HG02623 (cell line): Measurements from ENCODE around the gene BHLHE23.

ENCODE experiments used
- ATAC-seq: cut with Tn5 transposase; IDR thresholded peaks from one replicate; pipeline ENCODE4 v1.9.1; 2021; ENCODE audit warnings: moderate library complexity; ENCODE audit not compliant: unreplicated experiment

The BHLHE23 gene

DNA sequence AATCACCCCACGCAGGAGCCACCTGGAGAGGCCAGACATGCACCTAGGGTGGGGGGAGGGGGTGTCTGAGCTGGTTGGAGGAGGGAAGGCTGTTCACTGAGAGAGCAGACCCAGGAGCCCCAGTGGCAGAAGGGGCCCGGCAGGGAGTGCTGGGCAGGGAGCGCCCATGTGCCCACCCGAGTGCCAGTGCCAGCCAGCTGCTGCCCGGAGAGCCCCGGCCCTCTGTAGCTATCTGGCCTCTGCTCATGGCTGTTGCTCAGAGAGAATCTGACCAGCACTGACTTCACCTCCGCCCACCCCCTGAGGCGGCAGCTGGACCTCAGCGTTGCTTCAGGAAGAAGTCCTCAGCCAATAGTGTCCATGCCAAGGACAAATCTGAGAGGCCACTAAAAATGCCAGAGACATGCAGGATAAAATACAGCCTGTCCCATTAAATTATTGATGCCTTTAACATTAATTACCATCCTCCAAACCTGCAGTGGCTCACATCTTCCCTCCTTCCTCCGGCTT, 31.5 kb downstream of the BHLHE23 start:
- no peak for ATAC-seq

- no peak for ATAC-seq
These were observed 33.7 kb downstream of the BHLHE23 start for GRCh38 chr20:62972845-62973745.

- peak; percentile 70 for ATAC-seq
These were observed 34.6 kb downstream of the BHLHE23 start for GRCh38 chr20:62971950-62972844.

GRCh38 chr20:62971211-62971949, 35.4 kb downstream of the BHLHE23 start:
- no peak for ATAC-seq

DNA sequence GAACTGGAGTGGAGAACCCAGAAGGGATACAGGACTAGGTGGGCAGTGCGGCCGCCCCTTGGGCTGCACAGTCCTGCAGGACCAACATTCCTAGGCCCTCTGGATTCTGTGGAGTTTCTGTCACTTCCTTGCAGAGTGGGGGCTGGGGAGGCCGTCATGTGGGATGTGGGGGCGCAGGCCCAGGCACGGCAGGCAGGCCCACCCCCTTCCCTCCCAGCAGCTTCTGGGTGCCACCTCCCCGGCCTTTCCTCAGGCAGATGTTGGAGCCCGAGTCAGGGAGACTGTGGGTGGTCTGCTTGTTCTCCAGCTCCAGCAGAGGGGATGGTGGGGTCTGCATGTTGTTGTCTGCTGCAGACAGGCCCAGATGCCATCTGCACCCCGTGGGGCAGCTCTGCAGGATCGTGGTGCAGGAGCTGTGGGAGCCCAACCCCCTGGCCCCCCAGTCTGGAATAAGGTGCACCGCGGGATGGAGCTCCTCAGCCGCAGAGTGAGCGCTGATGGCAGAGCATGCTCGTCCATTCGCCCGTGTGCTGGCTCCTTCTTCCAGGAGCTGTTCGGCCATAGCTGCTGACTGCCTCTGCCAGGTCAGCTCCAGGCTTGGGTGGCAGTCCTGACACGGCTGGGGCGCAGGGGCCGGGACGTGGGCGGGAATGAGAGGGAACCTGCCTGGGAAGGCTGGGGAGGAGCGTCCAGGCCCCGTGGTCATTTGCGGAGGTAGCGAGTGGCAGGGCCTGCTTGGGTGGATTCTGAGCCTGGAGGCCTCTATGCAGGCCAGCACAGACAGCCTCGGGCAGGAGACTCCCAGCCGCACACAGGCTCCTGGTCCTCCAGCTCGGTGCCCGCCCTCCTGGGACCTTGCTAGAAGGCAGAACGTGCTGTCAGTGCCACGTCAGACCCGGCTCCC, 36.2 kb downstream of the BHLHE23 start:
- no peak for ATAC-seq

GRCh38 chr20:62969939-62970306, 36.8 kb downstream of the BHLHE23 start:
- no peak for ATAC-seq

DNA sequence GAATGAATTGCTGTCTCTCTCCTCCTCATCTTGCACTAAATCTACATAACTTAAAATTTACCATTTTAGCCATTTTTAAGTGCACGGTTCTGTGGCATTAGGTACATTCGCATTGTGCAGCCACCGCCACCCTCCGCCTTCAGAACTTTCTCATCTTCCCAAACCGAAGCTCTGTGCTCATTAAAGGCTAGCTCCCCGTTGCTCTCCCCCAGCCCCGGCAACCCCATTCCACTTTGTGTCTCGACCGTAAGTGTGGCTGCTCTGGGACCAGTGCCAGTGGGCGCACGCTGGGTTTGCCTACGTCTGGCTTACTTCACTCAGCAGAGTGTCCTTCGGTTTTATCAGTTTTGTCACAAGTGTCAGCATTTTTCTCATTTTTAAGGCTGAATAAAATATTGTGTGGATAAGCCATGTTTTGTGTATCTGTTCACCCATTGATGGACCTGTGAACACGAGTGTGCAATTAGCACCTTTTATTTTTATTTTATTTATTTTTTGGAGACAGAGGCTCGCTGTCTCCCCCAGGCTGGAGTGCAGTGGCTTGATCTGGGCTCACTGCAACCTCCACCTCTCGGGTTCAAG, 37.5 kb downstream of the BHLHE23 start:
- ATAC-seq = no peak

GRCh38 chr20:62968378-62969178, 38.2 kb downstream of the BHLHE23 start:
- no peak for ATAC-seq

DNA sequence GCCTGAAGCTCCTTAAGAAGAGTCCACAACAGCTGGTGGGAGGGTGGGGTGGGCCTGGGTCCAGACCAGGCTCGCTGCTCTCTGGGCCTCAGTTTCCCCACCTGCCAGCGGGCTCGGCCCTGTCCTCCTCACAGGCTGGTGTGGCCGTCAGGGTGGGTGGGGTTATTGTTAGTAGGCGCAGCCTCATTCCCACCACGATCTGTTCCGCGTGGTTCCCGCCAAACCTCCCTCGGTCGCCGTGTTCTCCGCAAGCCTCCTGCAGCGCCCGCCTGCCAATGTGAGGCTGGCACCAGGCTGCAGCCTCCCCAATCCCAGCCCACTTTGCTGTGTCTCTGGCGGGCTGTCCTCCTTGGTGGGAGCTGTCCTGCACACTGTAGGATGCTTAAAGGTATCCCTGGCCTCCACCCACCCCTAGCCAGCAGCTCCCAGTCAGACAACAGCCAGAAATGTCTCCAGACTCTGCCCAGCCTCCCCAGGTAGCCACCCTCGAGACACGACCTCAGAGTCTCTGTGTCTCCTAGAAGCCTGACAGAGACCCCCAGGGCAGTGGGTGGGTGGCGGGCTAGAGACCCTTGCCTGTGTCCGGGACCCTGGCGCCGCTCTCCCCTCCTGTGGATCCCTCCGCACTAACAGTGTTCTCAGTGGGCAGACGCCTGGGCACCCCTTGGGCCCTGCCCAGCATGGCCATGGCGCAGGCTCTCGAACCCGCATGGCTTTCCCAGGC, 39.0 kb downstream of the BHLHE23 start:
- no peak for ATAC-seq

DNA sequence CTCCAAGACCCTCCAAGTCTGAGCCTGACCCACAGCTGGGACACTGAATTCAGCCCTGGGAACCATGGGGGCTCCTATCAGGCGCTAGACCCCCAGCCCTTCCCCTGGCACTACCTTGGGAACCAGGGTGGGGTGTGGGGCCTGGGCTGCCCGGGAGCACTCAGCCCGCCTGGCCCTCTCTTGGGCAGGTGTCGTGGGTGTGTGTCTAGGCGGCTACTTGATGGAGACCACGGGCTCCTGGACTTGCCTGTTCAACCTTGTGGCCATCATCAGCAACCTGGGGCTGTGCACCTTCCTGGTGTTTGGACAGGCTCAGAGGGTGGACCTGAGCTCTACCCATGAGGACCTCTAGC, 39.6 kb downstream of the BHLHE23 start:
- no peak for ATAC-seq

GRCh38 chr20:62966212-62967148, 40.3 kb downstream of the BHLHE23 start:
- ATAC-seq = no peak

- ATAC-seq = no peak
These were observed 41.4 kb downstream of the BHLHE23 start for GRCh38 chr20:62965363-62965771.

- ATAC-seq = no peak
These were observed 42.1 kb downstream of the BHLHE23 start for GRCh38 chr20:62964700-62965099.

DNA sequence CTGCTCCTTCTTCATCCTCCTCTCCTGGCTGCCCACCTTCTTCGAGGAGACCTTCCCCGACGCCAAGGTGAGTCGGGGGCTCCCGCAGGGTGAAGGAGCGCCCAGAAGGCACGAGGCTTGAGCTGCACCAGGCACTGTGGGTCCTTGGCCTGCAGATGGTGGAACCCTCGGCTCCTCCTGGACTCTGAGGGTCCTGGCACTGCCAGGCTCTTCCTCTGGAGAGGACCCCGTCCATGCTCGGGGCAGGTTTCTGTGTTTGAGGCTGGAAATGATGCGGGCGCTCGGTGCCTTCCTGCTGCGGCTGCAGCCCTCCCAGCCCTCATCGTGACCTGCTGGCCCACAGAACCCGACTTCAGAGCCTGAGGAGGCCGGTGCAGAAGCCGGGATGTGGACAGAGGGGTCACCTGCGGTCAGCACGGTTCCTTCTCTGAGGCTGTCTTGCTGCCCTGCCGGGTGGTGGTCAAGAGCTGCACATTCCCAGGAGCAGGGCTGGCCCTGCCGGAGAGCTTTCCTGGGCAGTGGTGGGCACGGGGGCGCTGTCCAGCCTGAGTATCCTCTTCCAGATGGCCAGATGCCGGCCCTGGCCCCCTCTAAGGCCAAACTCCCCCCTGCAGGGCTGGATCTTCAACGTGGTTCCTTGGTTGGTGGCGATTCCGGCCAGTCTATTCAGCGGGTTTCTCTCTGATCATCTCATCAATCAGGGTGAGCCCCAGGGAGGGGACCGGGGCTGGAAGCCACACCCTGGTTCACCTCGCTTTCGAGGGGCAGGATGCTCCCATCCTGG, 43.0 kb downstream of the BHLHE23 start:
- no peak for ATAC-seq

DNA sequence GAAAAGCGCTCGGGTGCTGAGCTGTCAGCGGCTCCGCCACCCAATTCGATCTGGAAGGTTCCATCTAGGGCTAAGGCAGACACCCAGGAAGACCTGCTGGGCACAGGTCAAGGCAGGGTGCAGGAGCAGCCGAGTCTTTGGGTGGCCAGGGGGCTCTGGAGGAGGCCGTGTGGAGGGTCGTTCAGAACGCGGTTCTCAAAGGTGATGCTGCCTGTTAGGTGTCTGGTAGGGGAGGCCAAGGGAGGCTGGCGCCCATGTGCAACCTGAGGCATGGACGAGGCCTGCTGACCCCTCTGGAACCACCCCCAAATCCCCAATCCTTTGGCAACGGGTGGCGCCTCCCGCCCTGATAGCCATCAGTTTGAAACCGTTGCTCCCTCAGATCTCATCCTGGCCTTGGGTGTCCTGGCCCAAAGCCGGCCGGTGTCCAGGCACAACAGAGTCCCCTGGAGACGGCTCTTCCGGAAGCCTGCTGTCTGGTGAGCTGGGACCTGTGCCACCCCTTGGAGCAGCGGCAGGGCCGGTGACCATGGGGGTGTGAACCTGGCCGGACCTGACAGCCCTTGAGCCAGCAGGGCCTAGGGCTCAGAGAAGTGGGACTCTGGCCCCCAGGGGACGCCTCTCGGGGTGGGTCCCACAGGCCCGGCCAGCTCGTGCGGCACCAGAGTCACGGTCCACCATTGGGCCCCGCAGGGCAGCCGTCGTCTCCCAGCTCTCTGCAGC, 43.7 kb downstream of the BHLHE23 start:
- ATAC-seq = no peak
